Heart left ventricle (tissue), 16 donors: ENCODE data around the gene COL4A6. TPM values are rescaled to one million over a fixed set of nuclear protein-coding genes. Genes with fewer than 3 reads are reported as not detected.
A peak's percentile ranks its signal among the peaks of the same experiment; 100 is the strongest.

ENCODE experiments used
- ATAC-seq, 4 donors: fragments of 200-7000 bp; cut with Tn5 transposase; one replicate each; pipeline ENCODE4 v1.9.1; 2020 to 2022; ENCODE audit warnings: moderate library complexity in 4 of 4, mild to moderate bottlenecking in 3 of 4, moderate number of reproducible peaks in 1 of 4
- DNase-seq, 5 donors: peaks; one replicate each; pipeline ENCODE4 v3.0.0-alpha.2; 2020
- H3K27ac ChIP-seq, 12 donors: fragments of 200-600 bp; sonication (generic) in 4 of 12; one replicate each; pipeline versions ENCODE4 v1.5.0 to v1.8.0; 2016 to 2022; ENCODE audit warnings: mild to moderate bottlenecking in 2 of 12
- H3K27me3 ChIP-seq, 9 donors: fragments of 200-600 bp; sonication (generic) in 2 of 9; one replicate each; pipeline versions ENCODE4 v1.5.1 to v1.8.0; 2016 to 2022; ENCODE audit warnings: mild to moderate bottlenecking in 3 of 9
- H3K36me3 ChIP-seq, 9 donors: fragments of 200-600 bp; sonication (generic) in 2 of 9; one replicate each; pipeline versions ENCODE4 v1.5.0 to v1.8.0; 2018 to 2022; ENCODE audit warnings: mild to moderate bottlenecking in 2 of 9
- H3K4me1 ChIP-seq, 12 donors: fragments of 200-600 bp; sonication (generic) in 4 of 12; one replicate each; pipeline versions ENCODE4 v1.5.0 to v1.8.0; 2016 to 2022; ENCODE audit warnings: mild to moderate bottlenecking in 3 of 12
- H3K4me3 ChIP-seq, 12 donors: fragments of 200-600 bp; sonication (generic) in 4 of 12; one replicate each; pipeline versions ENCODE4 v1.5.0 to v1.8.0; 2017 to 2022; ENCODE audit warnings: mild to moderate bottlenecking in 9 of 12, moderate library complexity in 4 of 12
- H3K9me3 ChIP-seq, 12 donors: fragments of 200-600 bp; sonication (generic) in 4 of 12; one replicate each; pipeline versions ENCODE4 v1.5.0 to v1.8.0; 2016 to 2022; ENCODE audit warnings: mild to moderate bottlenecking in 1 of 12
- CTCF ChIP-seq, 12 donors: fragments of 200-600 bp; sonication (generic) in 4 of 12; IDR thresholded peaks; one replicate each; pipeline versions ENCODE4 v1.5.0 to v1.8.0; 2018 to 2022; ENCODE audit warnings: antibody characterized with exemption in 12 of 12, mild to moderate bottlenecking in 5 of 12
- POLR2A ChIP-seq, 2 donors: fragments of 450-650 bp; IDR thresholded peaks; one replicate each; pipeline ENCODE4 v1.6.1; 2017; ENCODE audit warnings: antibody characterized with exemption in 2 of 2, mild to moderate bottlenecking in 2 of 2, moderate library complexity in 2 of 2
- WGBS, 4 donors: extraction: QIAGEN DNeasy Blood & Tissue Kit in 2 of 4; methylation state at CpG; one replicate each; pipeline versions ENCODE4 v1.1.5 to v1.1.7; 2013 to 2018; 5-methylcytosine and 5-hydroxymethylcytosine counted together
- intact Hi-C, 10 donors: fragments of 100-400 bp; cut with DNase I; formaldehyde crosslinking; loops; one replicate each; pipeline versions ENCODE4 v1.11.1 to v1.14.2; 2022
- polyA plus RNA-seq, 2 donors: library from polyadenylated mRNA; stranded (reverse); fragments of 200-250 nt; gene quantifications; one replicate each; pipeline ENCODE4 v1.2.3, GENCODE V29; 2013
- total RNA-seq, 9 donors: library from RNA; depleted of rRNA in 2 of 9; stranded (reverse); fragments of >200 nt in 2 of 9; fragmentation: NEBNext Ultra II Directional in 3 of 9; extraction: Animal tissue kit (Norgen Biotek cat#: 25700) in 3 of 9; gene quantifications; one replicate each; pipeline versions ENCODE4 v1.1.0 to v1.2.4, GENCODE V29; 2016 to 2023
- donor health status: ischemic (EF 13 %, LVEDD 7.1; RV severe dilation, severe dysfunction).
- donor health status: healthy with polysubstance abuse.
- donor health status: DM: no; HTN: yes; CAD: no.
- donor health status: DM: no; HTN: no; CAD: no.
- donor health status: ischemic (EF 25% LVEDD 6.9; RV normal size, moderate dysfunction).
- donor health status: ischemic (EF 25% LVEDD 5.7; RV mildly dilated, moderate dysfunction).
- donor health status: healthy.
- donor health status: DM: yes; HTN: yes; CAD: no.
- donor health status: ischemic (EF 35%, LVEDD 5.7; RV mildly dilated, moderate dysfunction).
- donor health status: nonischemic (EF 11% LVEDD 7.7; RV severe dilation, severe dysfunction).
- donor health status: DM: yes; HTN: yes; CAD: no.
- donor health status: PGD.
- donor health status: ischemic (EF 29% LVEDD 5.4; RV normal size, mild dysfunction).
- donor health status: nonischemic (EF 23%, LVEDD 6.1; RV moderate dilation, normal function).

Gene COL4A6
- total and polyA plus RNA-seq, 11 donors, result 2.9 to 14.0 (median 7.2) TPM

GRCh38 chrX:108130889-108131288 lies 307.3 kb downstream of the COL4A6 start:
- ATAC-seq (no peak), DNase-seq (no peak)
- peak overlapping the region in 9 of 12 donors; percentile 13 to 74 (median 64) for H3K27ac ChIP-seq
- 67 to 97% (median 73%) methylated on average over 1 of the region's 1 CpG for WGBS, 4 donors
- peaks cover 0 to 9% (median 0%) of the 10 kb centered on the region in 9 donors for H3K27me3 ChIP-seq
- intact Hi-C loops, result loop anchor here in 2 of 10 donors (5.0 to 10.0 kb wide), 2 partner anchors 39 to 46 kb away; partner anchors contain the start of genes ATG4A (in 1 of the 2) and PSMD10 (in 1 of the 2)
- TF ChIP-seq POLR2A (IDR thresholded peaks at IDR 0.05) (no peak), CTCF (IDR thresholded peaks at IDR 0.05) (no peak)
- peaks cover 0 to 31% (median 14%) of the 10 kb centered on the region in 9 donors for H3K36me3 ChIP-seq
- no peak overlapping the region for H3K4me3 ChIP-seq
- H3K4me1 ChIP-seq, result peaks cover 0 to 4% (median 0%) of the 10 kb centered on the region in 12 donors
- H3K9me3 ChIP-seq, result no peaks in the 10 kb centered on the region

DNA sequence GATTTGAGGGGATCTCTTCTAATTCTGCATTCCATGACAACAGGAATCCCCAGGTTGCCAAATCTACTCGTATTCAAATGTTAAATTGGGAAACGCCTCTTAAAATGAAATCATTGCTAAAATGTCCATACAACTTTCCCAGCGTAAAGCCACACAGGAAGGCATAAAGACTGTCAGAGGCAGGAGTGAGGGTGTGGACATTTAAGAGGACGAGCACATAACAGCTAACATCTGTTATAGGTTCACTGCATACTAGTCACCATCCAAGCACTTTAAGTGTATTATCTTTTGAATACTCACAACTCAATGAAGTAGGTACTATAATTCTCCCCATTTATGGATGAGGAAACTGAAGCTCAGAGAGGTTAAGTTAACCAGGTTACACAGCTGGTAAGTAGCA lies 311.1 kb downstream of the COL4A6 start:
- Histone ChIP-seq H3K36me3 (peaks cover 0 to 13% (median 0%) of the 10 kb centered on the region in 9 donors), H3K27me3 (peaks cover 0 to 3% (median 0%) of the 10 kb centered on the region in 9 donors), H3K4me1 (peaks cover 0 to 23% (median 7%) of the 10 kb centered on the region in 12 donors), H3K27ac (peak overlapping the region in 6 of 12 donors; percentile 37 to 63 (median 44)), H3K4me3 (no peak overlapping the region), H3K9me3 (no peaks in the 10 kb centered on the region)
- ATAC-seq (no peak), DNase-seq (no peak)
- no peak for TF ChIP-seq POLR2A (IDR thresholded peaks at IDR 0.05)
- TF ChIP-seq CTCF (IDR thresholded peaks at IDR 0.05), result no peak
- intact Hi-C loops, result loop anchor here in 2 of 10 donors (5.0 to 10.0 kb wide), 2 partner anchors 35 to 382 kb away; partner anchors contain the start of genes ATG4A (in 2 of the 2) and PSMD10 (in 2 of the 2)
- 59 to 73% (median 69%) methylated on average over 4 of the region's 4 CpGs for WGBS, 4 donors

GRCh38 chrX:108126661-108127060 lies 311.6 kb downstream of the COL4A6 start:
- DNase-seq, result no peak
- intact Hi-C loops, result loop anchor here in 2 of 10 donors (5.0 to 10.0 kb wide), 2 partner anchors 34 to 382 kb away; partner anchors contain the start of genes ATG4A (in 2 of the 2) and PSMD10 (in 2 of the 2)
- Histone ChIP-seq H3K4me3 (no peak overlapping the region), H3K27ac (peak overlapping the region in 6 of 12 donors; percentile 37 to 63 (median 45)), H3K27me3 (no peaks in the 10 kb centered on the region), H3K4me1 (peaks cover 0 to 27% (median 9%) of the 10 kb centered on the region in 12 donors), H3K9me3 (no peaks in the 10 kb centered on the region), H3K36me3 (peaks cover 0 to 13% (median 0%) of the 10 kb centered on the region in 9 donors)
- ATAC-seq, result peak in 1 of 4 donors; percentile 36
- WGBS, 4 donors, result 58 to 75% (median 65%) methylated on average over 2 of the region's 2 CpGs
- no peak for TF ChIP-seq POLR2A (IDR thresholded peaks at IDR 0.05)
- TF ChIP-seq CTCF (IDR thresholded peaks at IDR 0.05), result no peak

- WGBS, 4 donors, result 76 to 85% (median 80%) methylated on average over 3 of the region's 3 CpGs
- peak overlapping the region in 9 of 12 donors; percentile 5 to 63 (median 45) for H3K27ac ChIP-seq
- H3K36me3 ChIP-seq, result peaks cover 0 to 8% (median 0%) of the 10 kb centered on the region in 9 donors
- H3K4me3 ChIP-seq, result no peak overlapping the region
- peak in 4 of 5 donors; percentile 11 to 40 (median 34) for DNase-seq
- no peak for TF ChIP-seq POLR2A (IDR thresholded peaks at IDR 0.05)
- TF ChIP-seq CTCF (IDR thresholded peaks at IDR 0.05), result no peak
- peaks cover 0 to 51% (median 17%) of the 10 kb centered on the region in 12 donors for H3K4me1 ChIP-seq
- intact Hi-C loops, result loop anchor here in 1 of 10 donors (10.0 kb wide), 1 partner anchor 379 kb away; no protein-coding TSS in a partner anchor
- no peaks in the 10 kb centered on the region for H3K27me3 ChIP-seq
- peak in 3 of 4 donors; percentile 75 to 86 (median 77) for ATAC-seq
- H3K9me3 ChIP-seq, result no peaks in the 10 kb centered on the region
These were observed 314.4 kb downstream of the COL4A6 start for GRCh38 chrX:108123591-108124366.
